Esophagus (tissue), 2 donors: ENCODE data around the gene RTL3. TPM values are rescaled to one million over a fixed set of nuclear protein-coding genes. Genes with fewer than 3 reads are reported as not detected.

Experiments
- H3K27ac ChIP-seq, 2 donors: one replicate each; pipeline ENCODE4 v1.5.1; 2013; ENCODE audit warnings: low read depth in 2 of 2, mild to moderate bottlenecking in 2 of 2, inconsistent platforms in 1 of 2, low read length in 1 of 2, moderate library complexity in 1 of 2
- H3K27me3 ChIP-seq, 2 donors: one replicate each; pipeline ENCODE4 v1.6.1; 2013; ENCODE audit warnings: low read length in 2 of 2, control low read depth in 1 of 2, mild to moderate bottlenecking in 1 of 2; ENCODE audit not compliant: insufficient read depth in 2 of 2, control insufficient read depth in 1 of 2
- H3K36me3 ChIP-seq, 2 donors: one replicate each; pipeline ENCODE4 v1.6.1; 2013; ENCODE audit warnings: low read length in 1 of 2; ENCODE audit not compliant: control insufficient read depth in 2 of 2, insufficient read depth in 2 of 2
- H3K4me1 ChIP-seq, 2 donors: one replicate each; pipeline ENCODE4 v1.6.1; 2013; ENCODE audit warnings: low read length in 1 of 2; ENCODE audit not compliant: control insufficient read depth in 2 of 2, insufficient read depth in 2 of 2
- H3K4me3 ChIP-seq, 2 donors: one replicate each; pipeline ENCODE4 v1.5.1; 2013; ENCODE audit warnings: low read length in 2 of 2, mild to moderate bottlenecking in 2 of 2, low read depth in 1 of 2, moderate library complexity in 1 of 2
- H3K9me3 ChIP-seq, 2 donors: one replicate each; pipeline ENCODE4 v1.6.1; 2013; ENCODE audit warnings: mild to moderate bottlenecking in 2 of 2, low read depth in 1 of 2, low read length in 1 of 2, moderate library complexity in 1 of 2; ENCODE audit not compliant: control insufficient read depth in 2 of 2, insufficient read depth in 1 of 2
- WGBS, 2 donors: extraction: QIAGEN DNeasy Blood & Tissue Kit; methylation state at CpG; one replicate each; pipeline ENCODE4 v1.1.7; 2013; 5-methylcytosine and 5-hydroxymethylcytosine counted together
- polyA plus RNA-seq, 2 donors: library from polyadenylated mRNA; stranded (reverse); fragments of 200-250 nt; gene quantifications; one replicate each; pipeline ENCODE4 v1.2.3, GENCODE V29; 2013
- donor health status: healthy with polysubstance abuse.
- donor health status: Bipolar disorder and iron deficiency.

RTL3 gene
- polyA plus RNA-seq = under 1 TPM in 1 of 2 donors, not detected in 1; 0.04 TPM

GRCh38 chrX:78658845-78659744 lies at the start of gene RTL3:
Gene RTL3, minus strand, starts transcription at chrX:78659328. Its CDS starts 908 bp downstream, at chrX:78658420.
- H3K27me3 ChIP-seq = no peaks in the 10 kb centered on the region
- H3K27ac ChIP-seq = no peak within 1 kb of the TSS
- no peaks in the 10 kb centered on the region for H3K36me3 ChIP-seq
- H3K4me3 ChIP-seq = no peak within 1 kb of the TSS
- no peaks in the 10 kb centered on the region for H3K4me1 ChIP-seq
- 55 to 62% methylated on average over 3 of the region's 3 CpGs for WGBS, 2 donors
- no peaks in the 10 kb centered on the region for H3K9me3 ChIP-seq

- H3K36me3 ChIP-seq = no peaks in the 10 kb centered on the region
- no peak overlapping the region for H3K27ac ChIP-seq
- WGBS, 2 donors = 38 to 45% methylated on average over 2 of the region's 2 CpGs
Measured at GRCh38 chrX:78708816-78709215, 49.7 kb upstream of the RTL3 start.

GRCh38 chrX:78708262-78708661 lies 49.1 kb upstream of the RTL3 start:
- H3K27ac ChIP-seq = no peak overlapping the region
- no peaks in the 10 kb centered on the region for H3K4me1 ChIP-seq
- no peaks in the 10 kb centered on the region for H3K9me3 ChIP-seq
- H3K27me3 ChIP-seq = no peaks in the 10 kb centered on the region
- H3K4me3 ChIP-seq = no peak overlapping the region
- 31 to 33% methylated on average over 2 of the region's 2 CpGs for WGBS, 2 donors
- H3K36me3 ChIP-seq = no peaks in the 10 kb centered on the region

More at GRCh38 chrX:78708816-78709215, 49.7 kb upstream of the RTL3 start:
- no peaks in the 10 kb centered on the region for H3K9me3 ChIP-seq
- no peaks in the 10 kb centered on the region for H3K27me3 ChIP-seq
- H3K4me3 ChIP-seq = no peak overlapping the region
- H3K4me1 ChIP-seq = no peaks in the 10 kb centered on the region

- no peaks in the 10 kb centered on the region for H3K36me3 ChIP-seq
- H3K4me3 ChIP-seq = no peak overlapping the region
- H3K4me1 ChIP-seq = no peaks in the 10 kb centered on the region
- H3K27ac ChIP-seq = no peak overlapping the region
- H3K9me3 ChIP-seq = no peaks in the 10 kb centered on the region
- WGBS, 2 donors = 32 to 57% methylated on average over 2 of the region's 2 CpGs
- no peaks in the 10 kb centered on the region for H3K27me3 ChIP-seq
Measured at GRCh38 chrX:78706071-78706470, 46.9 kb upstream of the RTL3 start.

- Histone ChIP-seq H3K4me1 (no peaks in the 10 kb centered on the region), H3K9me3 (no peaks in the 10 kb centered on the region), H3K4me3 (no peak overlapping the region), H3K36me3 (no peaks in the 10 kb centered on the region), H3K27me3 (no peaks in the 10 kb centered on the region), H3K27ac (no peak overlapping the region)
- WGBS, 2 donors = 32 to 57% methylated on average over 3 of the region's 3 CpGs
Measured at GRCh38 chrX:78693536-78693935, 34.4 kb upstream of the RTL3 start.

- Histone ChIP-seq H3K9me3 (no peaks in the 10 kb centered on the region), H3K27me3 (no peaks in the 10 kb centered on the region), H3K27ac (no peak overlapping the region), H3K4me1 (no peaks in the 10 kb centered on the region), H3K36me3 (no peaks in the 10 kb centered on the region), H3K4me3 (no peak overlapping the region)
- WGBS, 2 donors = 59 to 62% methylated on average over 3 of the region's 3 CpGs
Measured at GRCh38 chrX:78693012-78693411, 33.9 kb upstream of the RTL3 start.

GRCh38 chrX:78687586-78687985 lies 28.5 kb upstream of the RTL3 start:
- no peaks in the 10 kb centered on the region for H3K27me3 ChIP-seq
- no peaks in the 10 kb centered on the region for H3K9me3 ChIP-seq
- no peaks in the 10 kb centered on the region for H3K4me1 ChIP-seq
- no peak overlapping the region for H3K4me3 ChIP-seq
- H3K36me3 ChIP-seq = no peaks in the 10 kb centered on the region
- WGBS, 2 donors = 88 to 98% methylated on average over 2 of the region's 2 CpGs
- no peak overlapping the region for H3K27ac ChIP-seq

- Histone ChIP-seq H3K4me1 (no peaks in the 10 kb centered on the region), H3K27me3 (peaks cover 0 to 1% of the 10 kb centered on the region in 2 donors), H3K4me3 (no peak overlapping the region), H3K9me3 (no peaks in the 10 kb centered on the region), H3K27ac (no peak overlapping the region), H3K36me3 (no peaks in the 10 kb centered on the region)
Measured at GRCh38 chrX:78673246-78673645, 14.1 kb upstream of the RTL3 start.

GRCh38 chrX:78665342-78665741 lies 6.2 kb upstream of the RTL3 start:
- H3K4me1 ChIP-seq = no peaks in the 10 kb centered on the region
- H3K27me3 ChIP-seq = peaks cover 0 to 3% of the 10 kb centered on the region in 2 donors
- no peak overlapping the region for H3K4me3 ChIP-seq
- H3K27ac ChIP-seq = no peak overlapping the region
- no peaks in the 10 kb centered on the region for H3K36me3 ChIP-seq
- H3K9me3 ChIP-seq = no peaks in the 10 kb centered on the region

GRCh38 chrX:78661836-78662235 lies 2.7 kb upstream of the RTL3 start:
- Histone ChIP-seq H3K27me3 (no peaks in the 10 kb centered on the region), H3K36me3 (no peaks in the 10 kb centered on the region), H3K27ac (no peak overlapping the region), H3K9me3 (no peaks in the 10 kb centered on the region), H3K4me3 (no peak overlapping the region), H3K4me1 (no peaks in the 10 kb centered on the region)
- WGBS, 2 donors = 85 to 89% methylated on average over 3 of the region's 3 CpGs
